GM13977 (cell line): ENCODE data around the gene FAM156A.
"Not testable (repeated sequence)": the region's sequence is repeated elsewhere in the genome, so short reads cannot be mapped to it uniquely, and the experiment has no call there.

Experiments used
- DNase-seq: peaks from one replicate; pipeline ENCODE4 v3.0.0; 2012; ENCODE audit warnings: low spot score
- in situ Hi-C: fragments of 300-500 bp; cut with MboI; formaldehyde crosslinking; loops from one replicate; pipeline ENCODE4 v1.12.0; 2022; ENCODE audit warnings: low sequenced_read_pairs, low pct_unique_long_range_greater_than_20kb, mixed read lengths, inconsistent platforms; ENCODE audit not compliant: unreplicated experiment
- TF ChIP-seq, protein P1 (sequence below): IDR thresholded peaks from 2 replicates; pipeline ENCODE4 v1.5.1; 2012; ENCODE audit warnings: mild to moderate bottlenecking, control low read depth; ENCODE audit not compliant: insufficient read depth; ENCODE audit errors: extremely low read depth, missing control alignments

Gene FAM156A

DNA sequence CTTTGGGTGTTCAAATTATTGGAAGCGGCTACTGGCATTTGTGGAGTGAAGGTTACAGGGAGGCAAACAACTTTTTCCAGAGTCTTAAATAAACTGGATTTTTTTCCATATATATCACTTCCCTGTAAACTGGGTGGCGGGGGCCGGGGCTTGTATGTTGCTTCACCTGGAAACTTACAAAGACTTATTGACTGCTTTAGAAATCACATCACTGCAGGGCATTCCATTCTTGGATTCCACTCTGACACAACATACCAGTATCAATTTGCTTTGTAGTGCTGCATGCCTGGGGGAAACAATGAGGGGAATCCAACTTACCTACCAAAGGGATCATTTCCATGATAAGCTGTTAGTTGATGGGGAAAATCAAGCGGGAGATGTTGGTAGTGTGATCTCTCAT is 21.7 kb upstream of the FAM156A start:
- in situ Hi-C loops, result no loop called here
- no peak for DNase-seq
- TF ChIP-seq, protein P1, sequence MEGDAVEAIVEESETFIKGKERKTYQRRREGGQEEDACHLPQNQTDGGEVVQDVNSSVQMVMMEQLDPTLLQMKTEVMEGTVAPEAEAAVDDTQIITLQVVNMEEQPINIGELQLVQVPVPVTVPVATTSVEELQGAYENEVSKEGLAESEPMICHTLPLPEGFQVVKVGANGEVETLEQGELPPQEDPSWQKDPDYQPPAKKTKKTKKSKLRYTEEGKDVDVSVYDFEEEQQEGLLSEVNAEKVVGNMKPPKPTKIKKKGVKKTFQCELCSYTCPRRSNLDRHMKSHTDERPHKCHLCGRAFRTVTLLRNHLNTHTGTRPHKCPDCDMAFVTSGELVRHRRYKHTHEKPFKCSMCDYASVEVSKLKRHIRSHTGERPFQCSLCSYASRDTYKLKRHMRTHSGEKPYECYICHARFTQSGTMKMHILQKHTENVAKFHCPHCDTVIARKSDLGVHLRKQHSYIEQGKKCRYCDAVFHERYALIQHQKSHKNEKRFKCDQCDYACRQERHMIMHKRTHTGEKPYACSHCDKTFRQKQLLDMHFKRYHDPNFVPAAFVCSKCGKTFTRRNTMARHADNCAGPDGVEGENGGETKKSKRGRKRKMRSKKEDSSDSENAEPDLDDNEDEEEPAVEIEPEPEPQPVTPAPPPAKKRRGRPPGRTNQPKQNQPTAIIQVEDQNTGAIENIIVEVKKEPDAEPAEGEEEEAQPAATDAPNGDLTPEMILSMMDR, result no peak

DNA sequence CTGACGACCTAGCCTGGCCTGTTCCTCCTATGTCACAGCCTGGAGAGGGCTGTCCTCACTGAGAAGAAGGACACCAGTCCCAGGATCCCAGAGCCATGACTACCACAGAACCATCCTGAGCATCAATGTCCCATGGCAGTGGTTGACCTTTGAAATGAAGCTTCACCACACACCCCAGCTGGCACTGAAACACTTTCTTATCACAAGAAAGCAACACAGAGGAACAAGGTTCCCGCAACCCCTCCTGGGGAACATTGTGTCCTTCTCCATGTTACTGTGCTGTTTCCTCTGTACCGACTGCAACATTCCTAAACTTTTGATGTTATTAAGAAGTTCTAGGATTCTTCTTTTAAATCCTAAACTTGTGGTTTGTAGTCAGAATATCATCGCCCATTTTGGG is 21.2 kb upstream of the FAM156A start:
- DNase-seq, result no peak
- TF ChIP-seq, protein P1, result no peak
- in situ Hi-C loops, result no loop called here

DNA sequence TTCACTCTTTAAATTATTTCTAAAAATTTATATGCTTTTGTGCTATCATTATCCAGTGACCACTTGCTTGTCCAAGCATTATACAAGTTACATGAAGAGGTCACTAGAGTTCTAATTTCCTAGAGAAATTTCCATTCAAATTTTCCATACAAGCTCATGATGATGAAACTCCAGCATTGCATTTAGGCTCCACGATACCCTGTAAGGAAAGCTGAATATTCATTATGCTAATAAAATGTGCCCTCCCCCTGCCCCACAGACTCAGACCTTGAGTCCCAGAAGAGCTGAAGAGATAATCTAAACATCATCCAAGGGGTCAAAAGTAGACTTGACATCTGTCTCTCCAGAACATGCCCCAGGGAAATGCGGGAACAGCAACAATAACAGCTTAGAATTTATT is 19.6 kb upstream of the FAM156A start:
- in situ Hi-C loops, result no loop called here
- TF ChIP-seq, protein P1, result no peak

DNA sequence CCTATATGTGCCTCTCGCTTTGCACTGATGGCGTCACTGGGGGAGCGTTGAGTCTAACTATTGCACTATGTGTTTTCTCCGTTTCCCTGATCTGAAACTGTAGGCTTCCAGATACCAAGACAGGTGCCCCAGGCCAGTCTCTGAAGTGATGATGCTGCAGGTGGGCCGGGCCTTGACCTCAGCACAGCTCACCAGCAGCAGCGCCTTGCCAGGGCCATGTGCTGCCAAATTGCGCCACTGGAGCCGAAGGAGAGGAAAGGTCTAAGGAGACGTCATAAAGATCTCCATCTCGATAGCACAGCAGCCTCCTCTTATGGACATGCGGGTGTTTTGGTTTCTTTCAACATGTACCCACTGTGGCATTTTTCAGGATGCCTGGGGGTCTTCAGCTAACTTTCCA is 17.3 kb upstream of the FAM156A start:
- in situ Hi-C loops, DNase-seq: not testable (repeated sequence)

More for the DNA sequence above, 19.6 kb upstream of the FAM156A start:
- DNase-seq, result no peak

DNA sequence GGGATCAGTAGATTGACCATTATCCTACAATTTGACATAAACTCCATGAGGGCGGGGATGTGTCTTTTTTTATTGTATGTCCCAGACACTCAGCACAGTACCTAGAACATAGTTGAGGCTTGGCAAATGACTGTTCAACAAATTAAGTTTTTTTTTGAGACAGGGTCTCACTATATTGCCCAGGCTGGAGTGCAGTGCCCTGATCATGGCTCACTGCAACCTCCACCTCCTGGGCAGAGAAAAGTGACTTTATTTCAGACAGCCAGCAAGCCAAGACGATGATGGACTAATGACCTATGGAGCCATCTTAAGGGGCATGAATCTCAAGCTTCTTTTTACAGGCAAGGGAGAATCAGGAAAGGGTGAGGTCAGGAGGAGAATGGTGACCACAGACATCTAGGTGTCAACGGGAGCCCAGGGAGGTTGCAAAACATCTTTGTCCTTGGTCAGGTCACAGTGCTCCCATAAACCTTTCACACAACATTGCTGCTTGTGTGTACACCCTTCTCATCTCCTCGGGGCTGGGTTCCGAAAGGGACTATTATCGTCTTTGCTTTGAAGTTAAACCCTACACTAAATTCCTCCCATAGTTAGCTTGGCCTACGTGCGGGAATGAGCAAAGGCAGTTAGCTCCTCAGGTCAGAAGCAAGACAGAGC is 16.1 kb upstream of the FAM156A start:
- DNase-seq, in situ Hi-C loops: not testable (repeated sequence)

DNA sequence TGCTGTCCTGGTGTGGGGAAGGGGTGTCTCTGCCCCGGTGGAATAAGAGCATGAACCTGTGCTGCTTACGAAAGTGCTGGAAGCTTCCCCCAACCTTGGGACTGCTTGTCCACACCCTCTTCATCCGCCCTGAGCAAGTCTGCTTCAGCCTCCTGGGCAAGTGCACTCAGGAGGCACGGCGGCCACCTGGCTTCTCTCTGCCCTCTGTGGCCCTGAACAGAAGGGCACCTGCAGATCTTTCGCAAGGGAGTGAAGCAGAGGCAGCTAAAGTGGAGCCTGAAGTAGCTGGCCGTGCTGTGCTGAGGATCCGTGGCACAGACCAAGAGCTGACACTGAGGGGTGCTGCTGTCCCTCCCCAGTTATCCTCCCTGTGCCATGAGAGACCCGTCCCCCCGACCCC is 9.6 kb upstream of the FAM156A start:
- in situ Hi-C loops, DNase-seq: not testable (repeated sequence)

DNA sequence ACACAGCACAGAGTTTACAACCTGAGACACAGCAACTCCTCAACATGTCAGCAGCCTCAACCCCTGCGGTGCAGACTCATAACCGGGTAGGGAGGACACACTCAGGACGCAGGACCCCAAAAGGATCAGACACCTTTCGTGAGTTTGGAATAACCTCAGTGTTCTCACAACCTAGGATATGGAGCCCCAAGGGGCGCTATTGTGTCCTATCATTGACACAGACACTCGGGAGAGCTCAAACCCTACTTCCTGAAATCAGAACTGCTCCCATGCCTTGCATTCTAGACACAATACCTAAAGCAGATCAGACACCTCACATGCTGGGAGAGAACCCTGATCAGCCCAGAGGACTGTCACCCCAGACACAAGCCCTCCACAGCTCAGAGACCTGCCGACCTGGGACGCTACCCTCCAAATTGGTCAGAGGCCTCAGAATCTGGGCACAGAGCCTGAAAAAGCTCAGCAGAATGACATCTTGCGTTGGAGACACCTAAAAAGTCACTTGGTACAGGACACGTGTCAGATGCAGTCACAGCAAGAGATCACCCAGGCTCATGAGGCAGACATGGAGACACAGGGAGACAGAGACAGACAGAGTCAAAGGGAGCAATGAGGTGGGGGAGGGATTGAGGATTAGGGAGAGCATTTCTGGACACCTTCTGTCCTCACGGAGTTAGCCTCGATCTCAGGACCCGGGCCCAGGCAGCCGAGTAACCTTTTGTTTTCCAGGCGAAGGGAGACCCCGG is 8.8 kb upstream of the FAM156A start:
- in situ Hi-C loops, result not testable (repeated sequence)

DNA sequence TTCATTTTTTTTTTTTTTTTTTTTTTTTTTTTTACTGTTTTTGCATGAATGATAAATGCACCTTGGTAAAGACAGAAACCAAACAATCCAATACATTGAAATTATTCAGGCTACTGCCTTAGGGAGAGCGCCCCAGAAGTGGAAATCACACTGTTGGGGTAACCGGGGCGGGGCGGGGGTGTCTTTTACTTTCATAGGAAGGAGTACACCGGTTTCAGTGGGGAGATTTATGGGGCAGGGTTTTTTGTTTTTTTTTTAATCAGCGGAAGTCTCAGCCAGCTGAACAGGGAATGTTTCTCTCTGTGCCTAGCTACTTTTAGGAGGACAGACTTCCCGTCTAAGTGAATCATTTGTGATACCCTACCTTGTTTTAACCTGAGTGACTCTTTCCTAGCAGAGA is 643 bp upstream of the FAM156A start:
- in situ Hi-C loops, DNase-seq: not testable (repeated sequence)

More for the DNA sequence above, 8.8 kb upstream of the FAM156A start:
- not testable (repeated sequence) for DNase-seq

DNA sequence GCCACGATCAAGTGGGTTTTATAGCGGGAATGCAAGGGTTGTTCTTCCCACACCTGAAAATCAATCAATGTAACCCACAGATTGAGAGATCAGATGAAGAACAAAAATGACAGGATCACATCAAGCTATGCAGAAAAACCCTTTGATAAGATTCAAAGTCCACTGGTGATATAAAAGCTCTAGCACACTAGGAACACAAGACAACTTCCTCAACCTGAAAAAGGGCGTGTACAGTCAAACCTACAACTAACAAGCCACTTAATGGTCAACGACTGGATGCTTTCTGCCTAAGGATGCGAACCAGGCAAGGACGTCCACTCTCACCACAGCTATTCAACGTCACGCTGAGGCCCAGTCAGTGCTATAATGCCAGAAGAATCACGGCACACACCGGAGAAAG is 8.4 kb downstream of the FAM156A start:
- DNase-seq, in situ Hi-C loops: not testable (repeated sequence)

DNA sequence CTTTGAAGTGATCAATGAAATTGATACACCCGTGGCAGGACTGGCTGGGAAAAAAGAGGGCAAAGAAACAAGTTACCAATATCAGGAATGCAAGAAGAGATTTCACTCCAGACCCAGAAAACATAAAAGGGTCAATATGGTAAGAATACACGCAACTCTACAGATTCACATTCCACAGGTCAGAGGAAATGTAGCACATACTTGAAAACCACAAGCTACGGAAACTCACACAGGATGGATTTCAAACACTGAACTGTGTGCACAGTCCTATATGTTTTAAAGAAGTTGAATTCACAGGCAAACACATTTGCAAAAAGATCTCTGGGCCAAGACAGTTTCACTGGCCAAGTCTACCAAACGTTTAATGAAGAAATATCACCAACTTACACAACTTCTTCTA is 9.0 kb downstream of the FAM156A start:
- DNase-seq, in situ Hi-C loops: not testable (repeated sequence)

DNA sequence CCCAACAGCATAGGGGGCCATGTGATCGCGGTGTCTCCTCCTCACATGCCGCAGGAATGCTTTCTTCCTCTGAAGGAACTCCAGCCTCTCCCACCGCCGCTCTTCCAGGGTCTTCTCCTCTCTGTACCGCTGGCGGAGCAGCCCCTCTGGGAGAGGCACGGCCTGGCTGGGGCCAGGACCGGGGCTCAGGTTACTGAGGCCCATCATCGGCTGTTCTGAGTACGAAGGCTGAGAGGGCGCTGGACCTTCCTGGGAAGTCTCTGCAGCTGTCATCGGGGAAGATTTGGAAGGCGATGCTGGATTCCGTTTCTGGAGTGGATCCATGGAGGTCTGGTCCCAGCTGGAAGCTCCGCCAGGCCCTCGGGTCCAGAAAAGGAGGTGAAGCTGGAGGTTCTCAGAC is 10.1 kb downstream of the FAM156A start:
- in situ Hi-C loops, DNase-seq: not testable (repeated sequence)

DNA sequence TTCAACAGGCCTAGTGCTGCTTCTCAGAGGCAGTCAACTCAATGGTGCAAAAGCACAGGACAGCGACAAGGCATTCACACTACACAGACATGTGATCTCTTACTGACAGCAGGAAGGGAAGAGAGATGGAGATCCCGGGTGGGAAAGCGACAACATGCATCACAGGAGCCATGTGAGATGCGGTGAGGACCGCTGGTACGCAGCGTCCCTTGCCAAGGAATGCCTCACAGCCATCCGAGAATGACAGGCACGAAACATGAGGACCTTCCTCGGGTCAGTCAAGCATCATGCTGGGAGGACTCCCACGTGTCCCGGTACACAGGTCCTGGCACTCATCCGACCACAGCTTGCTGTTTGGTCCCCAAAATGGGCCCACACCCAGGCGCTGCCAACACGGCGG is 10.8 kb downstream of the FAM156A start:
- DNase-seq, in situ Hi-C loops: not testable (repeated sequence)

DNA sequence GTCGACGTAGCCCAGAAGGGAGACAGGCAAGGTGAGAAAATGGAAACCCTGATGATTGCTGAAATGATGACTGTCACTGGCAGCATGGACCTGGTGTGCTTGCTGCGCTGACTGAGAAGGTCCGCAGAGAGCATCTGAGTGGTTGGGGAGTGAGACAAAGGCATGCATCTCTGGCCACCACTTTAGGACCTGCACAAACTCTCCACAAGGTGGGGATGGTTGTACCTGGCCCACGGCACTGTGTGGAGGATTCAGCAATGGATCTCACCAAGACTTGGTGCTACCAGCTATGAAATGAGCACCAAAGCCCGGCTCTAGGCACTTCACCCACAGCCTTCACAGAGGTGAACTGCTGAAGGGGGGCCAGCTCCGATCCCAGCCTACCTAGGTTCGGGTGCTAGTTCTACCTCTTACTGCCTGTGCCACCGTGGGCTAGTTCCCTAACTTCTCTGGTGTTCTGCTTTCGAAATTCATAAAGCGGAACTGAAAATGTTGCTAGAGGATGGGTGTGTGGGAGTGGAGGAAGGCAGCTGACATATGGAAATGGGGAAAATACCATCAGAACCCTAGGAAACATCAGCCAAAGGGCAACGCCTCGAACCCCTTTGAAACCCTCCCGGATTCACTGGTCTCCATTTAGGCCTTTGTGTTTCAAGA is 12.4 kb downstream of the FAM156A start:
- DNase-seq, in situ Hi-C loops: not testable (repeated sequence)

DNA sequence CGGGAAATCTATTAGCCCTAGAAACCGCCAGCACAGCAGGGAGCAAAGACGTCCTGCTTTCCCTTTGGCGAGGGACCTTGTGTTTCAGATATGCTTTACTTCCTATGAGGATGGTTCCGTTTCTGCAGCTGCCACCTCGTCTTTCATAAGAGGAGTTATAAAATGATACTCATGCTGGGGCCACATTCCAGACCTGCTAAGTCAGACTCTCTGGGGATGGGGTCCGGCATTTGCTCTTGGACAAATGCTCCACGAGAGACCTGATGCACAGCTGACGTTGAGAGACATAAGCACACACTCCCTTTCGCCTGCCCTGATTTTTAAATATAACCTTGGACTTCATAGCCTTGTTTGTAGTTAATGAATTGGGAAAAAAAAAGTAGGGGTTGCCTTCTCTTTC is 16.6 kb downstream of the FAM156A start:
- in situ Hi-C loops, DNase-seq: not testable (repeated sequence)
